Vagina (tissue), 2 donors: ENCODE results near the gene REEP1. TPM values are rescaled to one million over a fixed set of nuclear protein-coding genes. Genes with fewer than 3 reads are reported as not detected.

Experiments
- DNase-seq, 2 donors: peaks; one replicate each; pipeline ENCODE4 v3.0.0-alpha.2; 2017; ENCODE audit errors: extremely low spot score in 2 of 2
- H3K27ac ChIP-seq: fragments of 200-600 bp; sonication (generic); one replicate; pipeline ENCODE4 v1.5.1; 2019
- H3K27me3 ChIP-seq: fragments of 200-600 bp; sonication (generic); one replicate; pipeline ENCODE4 v1.5.1; 2019
- H3K36me3 ChIP-seq, 2 donors: fragments of 200-600 bp; sonication (generic); one replicate each; pipeline ENCODE4 v1.5.1; 2017 to 2019
- H3K4me1 ChIP-seq: fragments of 200-600 bp; sonication (generic); one replicate; pipeline ENCODE4 v1.5.1; 2019
- H3K4me3 ChIP-seq, 2 donors: fragments of 200-600 bp; sonication (generic); 1 replicate in 1 of 2; 2 replicates in 1 of 2; pipeline ENCODE4 v1.5.1; 2016 to 2019
- H3K9me3 ChIP-seq: fragments of 200-600 bp; sonication (generic); one replicate; pipeline ENCODE4 v1.5.1; 2019
- POLR2A ChIP-seq, 2 donors: fragments of 450-650 bp; IDR thresholded peaks; one replicate each; pipeline ENCODE4 v1.6.1; 2017; ENCODE audit warnings: antibody characterized with exemption in 2 of 2, mild to moderate bottlenecking in 2 of 2, moderate library complexity in 2 of 2
- POLR2AphosphoS5 ChIP-seq, 2 donors: sonication (generic); formaldehyde crosslinking; IDR thresholded peaks; one replicate each; pipeline ENCODE4 v1.9.0; 2017; ENCODE audit warnings: antibody characterized with exemption in 2 of 2, mild to moderate bottlenecking in 2 of 2, low read depth in 1 of 2; ENCODE audit not compliant: insufficient read depth in 1 of 2
- intact Hi-C: fragments of 100-400 bp; cut with DNase I; formaldehyde crosslinking; loops from one replicate; pipeline ENCODE4 v1.15.1; 2023
- total RNA-seq: library from RNA; depleted of rRNA; stranded (reverse); fragments of >200 nt; gene quantifications from one replicate; pipeline ENCODE4 v1.2.3, GENCODE V29; 2016
- TF ChIP-seq, protein P1 (sequence below), 3 experiments: fragments of 450-650 bp in 2 of 3; fragments of 200-600 bp in 1 of 3; sonication (generic) in 1 of 3; IDR thresholded peaks; one replicate each; pipeline ENCODE4 v1.5.1; 2017 to 2019; ENCODE audit warnings: antibody characterized with exemption in 3 of 3, mild to moderate bottlenecking in 2 of 3, moderate library complexity in 2 of 3

REEP1 gene
- total RNA-seq, 1 donor from 2014 or later, result 13.5 TPM

DNA sequence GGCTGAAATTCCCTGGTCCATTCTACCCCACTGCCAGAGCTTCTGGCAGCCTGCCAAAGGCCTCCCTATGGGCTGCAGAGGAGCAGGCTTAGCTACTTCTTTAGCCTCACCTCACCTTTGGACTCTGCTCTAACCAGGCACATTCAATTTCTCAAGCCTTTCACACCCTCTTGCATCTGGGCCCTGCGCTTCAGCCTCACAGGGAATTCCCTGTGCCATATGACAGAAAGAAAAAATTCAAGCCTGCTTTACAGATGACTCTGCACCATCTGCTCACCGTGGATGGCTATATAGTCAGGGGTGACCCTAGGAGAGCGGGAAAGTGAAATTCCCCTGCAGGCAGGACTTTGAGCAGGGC lies 62.5 kb downstream of the REEP1 start:
- DNase-seq, result no peak
- Histone ChIP-seq H3K36me3 (no peaks in the 10 kb centered on the region), H3K27ac (no peak overlapping the region), H3K9me3 (peaks cover 9% of the 10 kb centered on the region), H3K27me3 (no peaks in the 10 kb centered on the region), H3K4me1 (no peaks in the 10 kb centered on the region), H3K4me3 (no peak overlapping the region)
- intact Hi-C loops, result no loop called here
- TF ChIP-seq, protein P1, sequence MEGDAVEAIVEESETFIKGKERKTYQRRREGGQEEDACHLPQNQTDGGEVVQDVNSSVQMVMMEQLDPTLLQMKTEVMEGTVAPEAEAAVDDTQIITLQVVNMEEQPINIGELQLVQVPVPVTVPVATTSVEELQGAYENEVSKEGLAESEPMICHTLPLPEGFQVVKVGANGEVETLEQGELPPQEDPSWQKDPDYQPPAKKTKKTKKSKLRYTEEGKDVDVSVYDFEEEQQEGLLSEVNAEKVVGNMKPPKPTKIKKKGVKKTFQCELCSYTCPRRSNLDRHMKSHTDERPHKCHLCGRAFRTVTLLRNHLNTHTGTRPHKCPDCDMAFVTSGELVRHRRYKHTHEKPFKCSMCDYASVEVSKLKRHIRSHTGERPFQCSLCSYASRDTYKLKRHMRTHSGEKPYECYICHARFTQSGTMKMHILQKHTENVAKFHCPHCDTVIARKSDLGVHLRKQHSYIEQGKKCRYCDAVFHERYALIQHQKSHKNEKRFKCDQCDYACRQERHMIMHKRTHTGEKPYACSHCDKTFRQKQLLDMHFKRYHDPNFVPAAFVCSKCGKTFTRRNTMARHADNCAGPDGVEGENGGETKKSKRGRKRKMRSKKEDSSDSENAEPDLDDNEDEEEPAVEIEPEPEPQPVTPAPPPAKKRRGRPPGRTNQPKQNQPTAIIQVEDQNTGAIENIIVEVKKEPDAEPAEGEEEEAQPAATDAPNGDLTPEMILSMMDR (IDR thresholded peaks at IDR 0.05), result no peak
- TF ChIP-seq POLR2A (IDR thresholded peaks at IDR 0.05) (no peak), POLR2AphosphoS5 (IDR thresholded peaks at IDR 0.05; ENCODE audit: insufficient read depth in 1 of 2, low read depth in 1 of 2) (no peak)

DNA sequence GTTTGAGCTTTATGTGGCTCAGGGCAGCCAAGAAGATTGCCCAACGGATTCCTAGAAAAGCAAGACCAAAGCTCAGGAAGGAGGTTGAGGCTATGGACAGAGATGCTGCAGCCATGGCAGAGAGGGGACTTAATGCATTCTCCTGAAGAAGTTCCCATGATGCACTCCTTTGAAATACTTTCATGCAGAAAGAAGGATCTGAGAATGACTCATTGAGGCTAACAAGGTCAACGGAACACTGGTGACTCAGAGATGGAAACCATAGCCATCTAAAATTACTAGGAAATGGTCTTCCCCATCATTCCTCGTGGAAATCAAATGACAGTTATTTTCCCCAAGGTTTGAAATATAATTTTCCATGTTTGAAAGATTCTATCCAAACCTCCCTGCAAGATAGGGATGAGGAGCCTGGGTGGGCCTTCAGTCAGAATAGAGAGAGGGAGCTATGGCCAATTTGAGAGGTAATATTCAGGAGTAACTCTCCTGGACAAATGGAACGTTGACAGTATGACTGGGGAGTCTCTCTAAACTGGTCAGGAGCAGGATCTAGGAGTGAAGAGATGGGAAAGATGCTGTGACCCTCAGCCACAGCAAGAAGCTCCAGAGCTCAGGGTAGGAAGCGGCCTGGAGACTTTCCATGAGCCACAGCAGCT lies 63.0 kb downstream of the REEP1 start:
- intact Hi-C loops, result no loop called here
- Histone ChIP-seq H3K9me3 (peaks cover 9% of the 10 kb centered on the region), H3K4me3 (no peak overlapping the region), H3K36me3 (no peaks in the 10 kb centered on the region), H3K4me1 (no peaks in the 10 kb centered on the region), H3K27me3 (no peaks in the 10 kb centered on the region), H3K27ac (no peak overlapping the region)
- DNase-seq, result no peak
- TF ChIP-seq, protein P1 (IDR thresholded peaks at IDR 0.05), result no peak
- TF ChIP-seq POLR2A (IDR thresholded peaks at IDR 0.05) (no peak), POLR2AphosphoS5 (IDR thresholded peaks at IDR 0.05; ENCODE audit: insufficient read depth in 1 of 2, low read depth in 1 of 2) (no peak)

DNA sequence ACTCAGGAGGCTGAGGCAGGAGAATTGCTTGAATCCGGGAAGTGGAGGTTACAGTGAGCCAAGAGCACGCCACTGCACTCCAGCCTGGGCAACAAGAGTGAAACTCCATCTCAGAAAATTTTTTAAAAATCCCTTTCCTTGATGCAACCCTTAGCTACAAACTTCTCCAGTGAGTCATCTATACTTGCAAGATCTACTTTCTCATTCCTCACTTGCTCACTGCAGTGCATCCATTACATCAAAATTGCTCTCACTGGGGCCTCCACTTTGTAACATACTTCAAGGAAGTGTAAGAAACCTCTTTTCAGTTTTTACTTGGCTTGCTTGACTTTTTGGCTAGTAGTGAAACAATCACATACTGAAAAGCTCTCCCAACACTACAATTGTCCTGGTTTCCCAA lies 65.3 kb downstream of the REEP1 start:
- H3K4me3 ChIP-seq, result no peak overlapping the region
- H3K27me3 ChIP-seq, result no peaks in the 10 kb centered on the region
- intact Hi-C loops, result no loop called here
- DNase-seq, result no peak
- peaks cover 9% of the 10 kb centered on the region for H3K9me3 ChIP-seq
- H3K36me3 ChIP-seq, result no peaks in the 10 kb centered on the region
- no peaks in the 10 kb centered on the region for H3K4me1 ChIP-seq
- no peak for TF ChIP-seq POLR2A (IDR thresholded peaks at IDR 0.05)
- TF ChIP-seq, protein P1 (IDR thresholded peaks at IDR 0.05), result no peak
- no peak for TF ChIP-seq POLR2AphosphoS5 (IDR thresholded peaks at IDR 0.05; ENCODE audit: insufficient read depth in 1 of 2, low read depth in 1 of 2)
- no peak overlapping the region for H3K27ac ChIP-seq

DNA sequence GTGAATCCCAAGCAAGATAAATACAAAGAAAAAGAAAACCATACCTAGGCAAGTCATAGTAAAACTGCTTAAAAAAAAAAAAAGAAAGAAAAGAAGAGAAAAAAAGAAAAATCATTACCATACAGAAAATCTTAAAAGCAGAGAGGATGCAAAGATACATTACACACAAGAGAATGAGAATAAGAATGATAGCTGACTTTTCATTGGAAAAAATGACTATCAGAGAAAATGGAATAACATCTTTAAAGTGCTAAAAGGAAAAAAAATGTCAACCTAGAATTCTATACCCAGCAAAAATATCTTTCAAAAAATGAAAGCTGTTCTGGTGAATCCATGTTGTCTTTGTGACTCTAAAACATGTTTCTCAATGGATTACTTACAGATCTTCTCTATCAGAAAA lies 66.2 kb downstream of the REEP1 start:
- Histone ChIP-seq H3K4me1 (no peaks in the 10 kb centered on the region), H3K4me3 (no peak overlapping the region), H3K9me3 (peaks cover 9% of the 10 kb centered on the region), H3K27me3 (no peaks in the 10 kb centered on the region), H3K36me3 (no peaks in the 10 kb centered on the region), H3K27ac (no peak overlapping the region)
- intact Hi-C loops, result no loop called here
- no peak for DNase-seq
- TF ChIP-seq, protein P1 (IDR thresholded peaks at IDR 0.05), result no peak
- TF ChIP-seq POLR2AphosphoS5 (IDR thresholded peaks at IDR 0.05; ENCODE audit: insufficient read depth in 1 of 2, low read depth in 1 of 2) (no peak), POLR2A (IDR thresholded peaks at IDR 0.05) (no peak)

- peak in 1 of 2 donors; percentile 28 for DNase-seq
- no peak overlapping the region for H3K27ac ChIP-seq
- TF ChIP-seq POLR2AphosphoS5 (IDR thresholded peaks at IDR 0.05; ENCODE audit: insufficient read depth in 1 of 2, low read depth in 1 of 2), result no peak
- no peak for TF ChIP-seq POLR2A (IDR thresholded peaks at IDR 0.05)
- TF ChIP-seq, protein P1 (IDR thresholded peaks at IDR 0.05), result no peak
- no peak overlapping the region for H3K4me3 ChIP-seq
- H3K27me3 ChIP-seq, result no peaks in the 10 kb centered on the region
- H3K4me1 ChIP-seq, result no peaks in the 10 kb centered on the region
- intact Hi-C loops, result no loop called here
- H3K36me3 ChIP-seq, result no peaks in the 10 kb centered on the region
- no peaks in the 10 kb centered on the region for H3K9me3 ChIP-seq
Observed at GRCh38 chr2:86263956-86264355, 73.5 kb downstream of the REEP1 start.
